GM19467 (cell line): ENCODE measurements around the gene LRRC37A2.
"Not testable (repeated sequence)": the region's sequence is repeated elsewhere in the genome, so short reads cannot be mapped to it uniquely, and the experiment has no call there.

Experiments used
- ATAC-seq: cut with Tn5 transposase; IDR thresholded peaks from one replicate; pipeline ENCODE4 v1.9.1; 2021; ENCODE audit warnings: mild to moderate bottlenecking, moderate library complexity; ENCODE audit not compliant: unreplicated experiment

The LRRC37A2 gene

DNA sequence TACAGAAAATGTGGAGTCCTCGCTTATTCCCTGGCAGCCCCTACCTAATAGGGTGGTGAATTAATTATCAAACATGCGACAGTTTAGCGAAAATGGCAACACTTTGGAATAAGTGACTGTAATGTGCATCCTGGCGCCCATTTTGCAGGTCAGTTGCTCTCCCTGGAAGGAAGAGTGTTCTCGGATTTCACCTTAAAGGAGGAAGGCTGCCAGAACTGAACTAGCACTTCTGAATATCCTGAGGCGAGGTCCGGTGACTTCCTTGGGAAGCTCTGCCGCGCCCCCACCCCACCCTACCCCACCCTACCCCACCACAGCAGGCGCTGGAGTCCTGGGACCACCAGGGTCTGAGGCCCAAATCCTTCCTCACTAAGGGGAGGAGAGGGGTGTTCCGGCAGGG is at the start of gene LRRC37A2:
Gene LRRC37A2, plus strand, starts transcription at position 301 of the 400 bp plus-strand sequence. CDS start 245 bp downstream, outside the sequence.
- not testable (repeated sequence) for ATAC-seq

DNA sequence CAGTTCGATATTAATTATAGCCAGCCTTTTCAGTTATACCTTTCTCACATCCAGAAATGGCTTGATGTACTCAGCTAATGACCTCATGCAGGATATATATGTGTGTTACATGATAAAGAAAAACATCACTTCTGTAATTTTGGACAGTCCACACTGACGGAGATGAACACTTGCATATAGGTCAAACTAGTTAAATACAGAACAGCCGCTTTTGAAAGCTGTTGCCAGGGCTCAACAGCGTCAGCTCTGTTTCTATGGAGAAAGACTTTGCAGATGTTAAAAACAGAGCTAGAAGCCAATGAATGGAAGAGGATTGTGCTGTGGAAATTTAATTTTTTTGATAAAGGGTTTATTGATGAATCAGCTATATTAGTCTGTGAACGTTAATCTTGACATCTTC is 44.6 kb upstream of the LRRC37A2 start:
- ATAC-seq, result not testable (repeated sequence)

DNA sequence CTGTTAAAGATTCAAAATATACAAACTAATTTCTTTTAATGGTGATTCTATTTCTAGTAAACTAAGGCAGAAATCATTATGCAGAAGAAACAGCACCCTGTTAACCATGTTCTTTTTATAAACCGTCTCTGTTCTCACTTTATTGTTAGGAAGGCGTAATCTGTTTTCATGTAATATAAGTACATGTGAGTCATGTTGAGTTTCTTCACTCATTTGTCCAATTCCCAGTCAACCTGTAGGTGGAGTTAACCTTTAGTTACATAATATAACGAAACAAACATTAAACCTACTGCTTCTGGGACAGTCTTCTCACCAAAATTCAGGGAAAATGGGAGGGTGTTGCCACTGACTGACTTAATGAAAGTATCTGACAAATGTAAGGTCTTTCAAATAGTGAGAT is 37.8 kb upstream of the LRRC37A2 start:
- not testable (repeated sequence) for ATAC-seq

- not testable (repeated sequence) for ATAC-seq
Measured at GRCh38 chr17:46475583-46475982, 36.7 kb upstream of the LRRC37A2 start.

GRCh38 chr17:46478823-46479222 is 33.4 kb upstream of the LRRC37A2 start:
- not testable (repeated sequence) for ATAC-seq

- not testable (repeated sequence) for ATAC-seq
Measured at GRCh38 chr17:46481310-46481709, 31.0 kb upstream of the LRRC37A2 start.

DNA sequence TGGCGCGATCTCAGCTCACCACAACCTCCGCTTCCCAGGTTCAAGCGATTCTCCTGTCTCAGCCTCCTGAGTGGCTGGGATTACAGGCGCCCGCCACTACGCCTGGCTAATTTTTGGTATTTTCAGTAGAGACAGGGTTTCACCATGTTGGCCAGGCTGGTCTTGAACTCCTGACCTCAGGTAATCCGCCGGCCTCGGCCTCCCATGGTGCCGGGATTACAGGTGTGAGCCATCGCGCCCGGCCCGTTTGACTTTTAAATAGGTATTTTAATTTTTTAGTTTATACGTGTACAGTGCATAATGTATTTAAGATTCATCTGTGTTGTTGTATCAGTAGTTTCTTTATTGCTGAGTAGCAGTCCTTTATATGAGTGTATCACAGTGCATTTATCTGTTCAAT is 20.2 kb upstream of the LRRC37A2 start:
- ATAC-seq, result not testable (repeated sequence)

- not testable (repeated sequence) for ATAC-seq
Measured at GRCh38 chr17:46499437-46500139, 12.7 kb upstream of the LRRC37A2 start.

- not testable (repeated sequence) for ATAC-seq
Measured at GRCh38 chr17:46505896-46506295, 6.4 kb upstream of the LRRC37A2 start.

DNA sequence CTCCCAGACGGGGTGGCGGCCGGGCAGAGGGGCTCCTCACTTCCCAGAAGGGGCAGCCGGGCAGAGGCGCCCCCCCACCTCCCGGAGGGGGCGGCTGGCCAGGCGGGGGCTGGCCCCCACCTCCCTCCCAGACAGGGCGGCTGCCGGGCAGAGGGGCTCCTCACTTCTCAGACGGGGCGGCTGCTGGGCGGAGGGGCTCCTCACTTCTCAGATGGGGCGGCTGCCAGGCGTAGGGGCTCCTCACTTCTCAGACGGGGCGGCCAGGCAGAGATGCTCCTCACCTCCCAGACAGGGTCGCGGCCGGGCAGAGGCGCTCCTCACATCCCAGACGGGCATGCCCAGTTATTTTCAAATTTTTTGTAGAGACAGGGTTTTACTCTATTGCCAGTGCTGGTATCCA is 22.4 kb downstream of the LRRC37A2 start:
- not testable (repeated sequence) for ATAC-seq

DNA sequence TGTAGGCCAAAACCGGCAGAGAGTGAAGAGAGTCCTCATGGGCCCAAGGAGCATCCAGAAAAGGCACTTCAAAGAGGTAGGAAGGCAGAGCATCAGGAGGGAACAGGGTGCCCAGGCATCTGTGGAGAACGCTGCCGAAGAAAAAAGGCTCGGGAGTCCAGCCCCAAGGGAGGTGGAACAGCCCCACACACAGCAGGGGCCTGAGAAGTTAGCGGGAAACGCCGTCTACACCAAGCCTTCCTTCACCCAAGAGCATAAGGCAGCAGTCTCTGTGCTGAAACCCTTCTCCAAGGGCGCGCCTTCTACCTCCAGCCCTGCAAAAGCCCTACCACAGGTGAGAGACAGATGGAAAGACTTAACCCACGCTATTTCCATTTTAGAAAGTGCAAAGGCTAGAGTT is 36.3 kb downstream of the LRRC37A2 start:
- not testable (repeated sequence) for ATAC-seq

DNA sequence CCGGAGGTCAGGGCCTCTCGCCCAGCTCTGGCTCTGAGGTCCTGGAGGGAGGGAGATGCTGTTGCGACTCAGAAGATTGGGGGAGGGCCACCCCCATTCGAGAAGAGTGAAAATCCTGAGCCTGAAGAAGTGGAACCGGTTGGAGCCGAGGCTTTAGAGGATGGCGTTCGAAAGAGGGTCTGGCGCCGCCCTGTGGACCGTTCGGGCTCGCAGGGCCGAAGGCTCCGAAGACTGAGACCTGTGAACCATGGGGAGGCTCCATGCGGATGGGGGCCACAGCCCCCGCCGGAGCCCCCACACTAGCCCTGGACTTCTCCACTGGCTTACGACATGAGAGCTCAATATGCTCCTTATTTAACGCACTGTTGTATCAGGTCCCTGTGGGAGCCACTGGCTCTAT is 46.9 kb downstream of the LRRC37A2 start:
- ATAC-seq, result not testable (repeated sequence)

DNA sequence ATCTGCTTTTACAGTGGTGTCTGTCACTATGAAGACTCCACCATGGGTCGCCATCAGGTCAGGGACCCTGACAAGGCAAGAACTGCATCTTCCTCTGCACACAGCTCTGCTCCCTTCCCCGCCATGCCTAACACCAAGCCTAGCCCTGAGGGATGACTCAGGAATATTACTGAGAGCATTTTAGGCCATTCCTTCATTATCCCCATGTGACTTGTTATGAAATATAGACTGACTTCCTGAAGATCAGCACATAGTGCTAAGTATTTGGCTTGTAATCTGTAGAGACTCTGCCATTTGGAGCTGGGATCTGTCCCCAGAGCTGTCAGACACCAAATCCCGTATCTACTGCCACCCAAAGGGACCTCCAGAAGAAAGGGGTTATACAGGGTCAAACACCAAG is 47.8 kb downstream of the LRRC37A2 start:
- not testable (repeated sequence) for ATAC-seq

DNA sequence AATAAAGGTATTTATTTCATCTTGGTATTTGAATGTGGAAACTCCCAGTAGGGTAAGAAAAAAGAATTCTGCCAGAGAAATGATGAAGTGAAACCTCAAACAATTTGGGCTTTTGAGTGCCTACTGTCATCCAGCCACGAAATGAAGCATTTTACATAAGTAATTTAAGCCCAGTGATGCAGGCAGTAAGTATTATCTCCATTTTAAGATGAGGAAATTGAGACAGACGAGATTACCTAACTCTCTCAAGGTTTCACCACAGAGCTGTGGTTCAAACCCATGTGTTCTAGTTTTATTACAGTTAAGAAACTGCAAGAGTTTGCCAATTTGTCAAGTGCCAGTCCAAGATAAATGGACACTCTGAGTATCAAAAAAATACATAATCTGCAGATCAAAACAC is 54.0 kb downstream of the LRRC37A2 start:
- ATAC-seq, result not testable (repeated sequence)

DNA sequence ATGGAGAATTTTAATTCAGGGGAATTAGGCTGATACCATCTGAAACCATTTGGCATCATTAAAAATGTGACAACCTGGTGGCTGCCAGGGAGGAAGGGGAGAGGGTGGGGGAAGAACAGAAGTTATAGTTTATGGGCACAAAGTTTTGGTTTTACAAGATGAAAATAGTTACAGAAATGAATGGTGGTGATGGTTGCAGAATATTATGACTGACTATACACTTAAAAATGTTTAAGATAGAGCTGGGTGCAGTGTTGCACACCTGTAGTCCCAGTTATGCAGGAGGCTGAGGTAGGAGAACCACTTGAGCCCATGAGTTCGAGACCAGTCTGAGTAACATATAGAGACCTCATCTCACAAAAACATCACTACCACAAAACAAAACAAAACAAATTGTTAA is 54.7 kb downstream of the LRRC37A2 start:
- ATAC-seq, result not testable (repeated sequence)

GRCh38 chr17:46571796-46572195 is 59.5 kb downstream of the LRRC37A2 start:
- ATAC-seq, result not testable (repeated sequence)

- peak; percentile 79 for ATAC-seq
Measured at GRCh38 chr17:46579083-46580075, 67.1 kb downstream of the LRRC37A2 start, which contains the start of gene ARL17A. TSS of gene ARL17A (minus strand) at chr17:46579691. CDS start at chr17:46576322, 3,369 bp downstream.

DNA sequence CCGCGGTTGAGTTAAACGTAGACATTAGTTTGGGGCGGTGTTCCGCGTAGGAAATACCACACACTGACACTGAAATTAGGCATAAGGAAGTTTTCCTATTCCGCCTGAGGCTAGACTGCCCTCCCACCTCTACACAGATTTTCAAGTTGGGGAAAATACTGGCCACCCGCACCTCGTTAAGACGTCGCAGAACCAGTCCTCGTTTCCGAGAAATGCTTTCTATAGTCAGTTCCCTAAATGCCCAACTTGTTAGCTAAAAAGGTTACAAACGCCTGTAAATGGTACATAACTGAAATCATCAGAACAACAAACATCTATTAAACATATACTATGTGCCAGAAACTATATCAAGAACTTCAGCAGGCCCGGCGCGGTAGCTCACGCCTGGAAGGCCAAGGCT is 67.8 kb downstream of the LRRC37A2 start:
- ATAC-seq, result not testable (repeated sequence)

GRCh38 chr17:46585444-46585843 is 73.2 kb downstream of the LRRC37A2 start:
- not testable (repeated sequence) for ATAC-seq

DNA sequence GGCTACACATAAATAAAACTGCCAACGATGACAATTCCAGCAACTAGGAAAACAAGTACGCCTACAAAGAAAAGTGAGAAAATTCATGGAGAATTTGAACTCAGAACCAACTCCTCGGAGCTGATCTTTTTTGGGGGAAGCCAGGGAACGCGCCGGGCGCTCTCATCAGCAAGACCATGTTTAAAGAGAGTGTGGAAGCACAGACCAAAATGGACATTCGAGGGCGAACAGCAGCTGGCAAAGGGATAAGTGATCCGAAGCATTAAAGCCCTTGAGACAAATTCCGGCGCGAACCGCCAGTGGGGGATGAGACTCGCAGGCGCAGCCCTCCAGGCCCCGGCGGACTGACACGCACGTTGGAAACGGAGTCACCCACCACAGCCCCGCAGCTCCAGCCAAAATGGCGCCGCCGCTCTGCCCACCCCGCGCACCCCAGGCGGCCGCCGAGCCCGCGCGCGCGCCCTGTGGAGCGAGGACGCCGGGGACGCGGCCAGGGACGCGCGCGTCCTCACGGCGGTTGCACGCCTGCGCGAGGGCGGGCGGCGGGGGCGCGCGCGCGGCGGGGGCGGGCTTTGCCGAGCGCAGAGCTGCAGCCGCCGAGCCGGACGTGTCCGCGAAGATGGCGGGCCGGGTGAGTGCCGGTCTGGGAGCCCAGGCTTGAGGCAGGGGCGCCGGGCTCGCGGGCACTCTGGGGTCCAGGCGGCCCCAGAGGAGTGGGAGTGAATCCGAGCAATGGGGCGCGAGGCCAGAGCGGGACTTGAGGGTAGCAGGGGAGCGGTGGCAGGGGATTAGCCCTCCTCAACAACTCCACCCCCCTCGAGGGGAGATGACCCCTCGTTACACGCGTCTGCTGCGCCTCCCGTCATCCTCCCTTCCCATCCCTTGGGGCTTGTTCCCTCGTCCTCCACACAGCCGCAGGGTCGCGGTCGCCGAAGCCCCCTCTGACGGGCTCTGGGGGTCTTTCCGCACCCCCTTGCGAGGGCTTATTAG is 78.2 kb downstream of the LRRC37A2 start, which contains the start of gene NSF:
Gene NSF, plus strand, starts transcription at position 513 of the 990 bp plus-strand sequence. Its CDS starts 107 bp downstream, at position 620.
- ATAC-seq, result peak; percentile 69
